IPS-18a (cell line): ENCODE measurements around the gene DDX52.
A peak's percentile ranks its signal among the peaks of the same experiment; 100 is the strongest.
"Not testable (repeated sequence)": the region's sequence is repeated elsewhere in the genome, so short reads cannot be mapped to it uniquely, and the experiment has no call there.

Source experiments
- H3K27ac ChIP-seq: one replicate; pipeline ENCODE4 v1.5.1; 2013; ENCODE audit warnings: low read length
- H3K27me3 ChIP-seq: one replicate; pipeline ENCODE4 v1.6.1; 2013; ENCODE audit warnings: mild to moderate bottlenecking, low read length; ENCODE audit not compliant: control insufficient read depth, insufficient read depth
- H3K36me3 ChIP-seq: one replicate; pipeline ENCODE4 v1.6.1; 2013; ENCODE audit warnings: low read depth, low read length; ENCODE audit not compliant: control insufficient read depth
- H3K4me1 ChIP-seq: one replicate; pipeline ENCODE4 v1.6.1; 2013; ENCODE audit warnings: low read depth, low read length; ENCODE audit not compliant: control insufficient read depth
- H3K4me3 ChIP-seq: one replicate; pipeline ENCODE4 v1.5.1; 2013; ENCODE audit warnings: low read length
- H3K9ac ChIP-seq: one replicate; pipeline ENCODE4 v1.6.1; 2013; ENCODE audit warnings: mild to moderate bottlenecking, low read length, moderate library complexity
- H3K9me3 ChIP-seq: one replicate; pipeline ENCODE4 v1.6.1; 2013; ENCODE audit warnings: low read depth, low read length; ENCODE audit not compliant: control insufficient read depth

DDX52 gene

DNA sequence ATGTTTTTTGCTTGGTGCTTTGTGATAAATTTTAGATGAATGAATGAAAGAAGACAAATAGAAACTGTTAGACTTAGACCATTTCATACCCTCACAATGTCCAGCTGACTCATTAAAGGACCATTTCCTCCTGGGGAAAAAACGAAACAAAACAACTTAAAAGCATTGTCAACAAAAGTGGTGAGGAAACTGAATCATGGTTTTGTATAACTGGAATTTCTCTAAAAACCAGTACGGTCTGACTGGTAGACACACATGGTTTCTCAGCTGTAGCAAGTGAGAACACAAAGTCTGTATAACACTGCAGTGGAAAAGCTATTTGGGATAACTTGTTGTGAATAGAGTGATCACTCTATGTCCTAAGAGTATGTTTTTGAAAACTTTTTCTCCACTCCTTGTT lies 5.3 kb upstream of the DDX52 start:
- Histone ChIP-seq H3K4me1 (peaks cover 4% of the 10 kb centered on the region), H3K9me3 (no peaks in the 10 kb centered on the region), H3K27me3 (peaks cover 45% of the 10 kb centered on the region), H3K36me3 (no peaks in the 10 kb centered on the region), H3K27ac (no peak overlapping the region), H3K9ac (no peak overlapping the region), H3K4me3 (no peak overlapping the region)

DNA sequence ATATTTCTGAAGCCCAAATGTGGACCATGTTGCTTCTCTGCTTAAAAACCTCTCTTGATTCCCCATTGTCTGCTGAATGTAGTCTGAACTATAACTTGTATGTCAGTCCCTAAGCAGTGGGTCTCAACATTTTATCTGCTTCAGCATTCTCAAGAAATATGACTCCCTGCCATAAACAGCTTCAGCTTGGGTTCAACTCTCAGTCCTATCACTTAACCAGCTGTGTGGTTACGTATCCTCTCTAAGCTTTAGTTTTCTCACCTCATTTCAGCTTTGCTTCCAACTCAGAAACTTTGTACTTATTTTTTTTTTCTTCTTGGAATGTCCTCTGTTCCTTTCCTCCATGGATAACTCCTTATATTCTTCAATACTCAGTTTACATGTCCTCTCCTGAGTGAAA lies 4.6 kb upstream of the DDX52 start:
- Histone ChIP-seq H3K9me3 (no peaks in the 10 kb centered on the region), H3K27me3 (peaks cover 45% of the 10 kb centered on the region), H3K9ac (no peak overlapping the region), H3K4me1 (peaks cover 4% of the 10 kb centered on the region), H3K27ac (no peak overlapping the region), H3K36me3 (no peaks in the 10 kb centered on the region), H3K4me3 (no peak overlapping the region)

DNA sequence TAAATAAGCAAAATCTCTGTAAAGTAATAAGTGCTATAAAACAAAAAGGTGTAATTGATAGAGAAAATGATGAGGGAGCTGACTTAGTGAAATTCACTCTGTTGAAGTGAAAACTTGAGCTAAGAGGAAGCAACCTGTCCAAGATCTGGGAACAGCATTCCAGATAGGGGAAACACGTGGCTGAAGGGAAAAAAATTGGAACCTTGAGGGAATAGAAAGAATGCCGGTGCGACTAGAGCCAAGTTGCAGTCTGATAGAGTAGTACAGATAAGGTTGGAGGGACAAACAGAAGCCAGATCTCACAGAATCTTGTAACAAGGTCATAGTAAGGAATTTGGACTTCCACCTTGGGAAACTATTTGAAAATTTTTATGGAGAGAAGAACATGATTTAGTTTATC lies 623 bp upstream of the DDX52 start:
- Histone ChIP-seq H3K9me3 (no peaks in the 10 kb centered on the region), H3K27me3 (peaks cover 45% of the 10 kb centered on the region), H3K36me3 (peaks cover 20% of the 10 kb centered on the region), H3K4me3 (peak overlapping the region; percentile 100), H3K9ac (peak overlapping the region; percentile 98), H3K4me1 (peaks cover 9% of the 10 kb centered on the region), H3K27ac (no peak overlapping the region)

DNA sequence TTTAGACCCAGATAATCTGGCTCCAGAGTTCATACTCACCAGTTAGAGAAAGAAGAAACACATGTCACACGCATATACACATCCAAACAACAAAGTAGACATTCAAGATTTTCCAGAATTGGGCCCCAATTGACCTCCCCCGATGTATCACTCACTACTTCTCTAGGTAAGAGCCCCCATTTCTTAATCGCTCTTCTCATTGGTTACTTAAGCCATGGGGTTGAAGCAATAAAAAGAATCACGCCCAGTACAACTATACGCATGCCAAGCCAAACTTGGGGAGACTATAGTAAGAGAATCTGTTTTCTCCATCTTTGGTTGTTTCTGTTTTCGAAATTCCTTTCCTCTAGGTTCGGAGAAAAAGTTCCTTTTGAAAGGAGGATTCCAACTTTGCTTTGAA lies 565 bp downstream of the DDX52 start:
- Histone ChIP-seq H3K27ac (peak overlapping the region; percentile 83), H3K4me1 (peaks cover 9% of the 10 kb centered on the region), H3K4me3 (peak overlapping the region; percentile 100), H3K9me3 (no peaks in the 10 kb centered on the region), H3K9ac (peak overlapping the region; percentile 98), H3K36me3 (peaks cover 27% of the 10 kb centered on the region), H3K27me3 (peaks cover 38% of the 10 kb centered on the region)

DNA sequence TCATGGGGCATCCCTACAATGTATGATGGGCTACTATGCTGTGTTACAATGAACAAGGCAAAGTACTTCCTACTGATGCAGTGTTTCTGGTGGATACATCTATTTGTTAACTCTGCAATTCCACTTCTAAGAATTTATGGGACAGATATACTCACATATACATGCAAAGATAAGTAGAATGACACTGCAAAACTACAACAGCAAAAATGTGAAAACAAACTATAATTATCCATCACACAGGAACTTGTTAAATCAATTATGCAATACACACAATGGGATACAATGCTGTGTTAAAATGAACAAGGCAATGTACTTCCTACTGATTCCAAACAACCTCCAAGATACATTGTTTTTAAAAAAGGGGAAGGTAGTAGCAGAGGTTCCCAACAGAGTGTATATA lies 3.2 kb downstream of the DDX52 start:
- H3K27ac ChIP-seq: no peak overlapping the region
- no peak overlapping the region for H3K9ac ChIP-seq
- H3K36me3 ChIP-seq: peaks cover 36% of the 10 kb centered on the region

DNA sequence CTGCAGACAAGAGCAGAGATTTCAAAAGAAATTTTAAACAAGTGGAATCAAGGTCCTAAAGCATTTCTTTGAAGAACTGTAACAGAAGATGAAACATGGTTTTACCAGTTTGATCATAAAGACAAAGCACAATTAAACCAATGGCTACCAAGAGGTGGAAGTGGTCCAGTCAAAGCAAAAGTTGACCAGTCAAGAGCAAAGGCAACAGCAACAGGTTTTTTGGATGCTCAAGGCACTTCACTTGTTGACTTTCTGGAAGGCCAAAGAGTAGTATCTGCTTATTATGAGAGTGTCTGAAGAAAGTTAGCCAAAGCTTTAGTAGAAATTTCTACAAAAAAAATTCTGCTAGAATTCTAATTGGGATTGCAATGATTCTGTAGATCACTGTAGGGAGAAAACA lies 5.3 kb downstream of the DDX52 start:
- H3K9me3 ChIP-seq: no peaks in the 10 kb centered on the region
- peaks cover 5% of the 10 kb centered on the region for H3K4me1 ChIP-seq
- H3K4me3 ChIP-seq: no peak overlapping the region
- no peak overlapping the region for H3K27ac ChIP-seq
- no peak overlapping the region for H3K9ac ChIP-seq
- no peaks in the 10 kb centered on the region for H3K27me3 ChIP-seq
- H3K36me3 ChIP-seq: peaks cover 40% of the 10 kb centered on the region

More for the DNA sequence above, 3.2 kb downstream of the DDX52 start:
- Histone ChIP-seq H3K27me3 (peaks cover 15% of the 10 kb centered on the region), H3K9me3 (no peaks in the 10 kb centered on the region), H3K4me3 (no peak overlapping the region), H3K4me1 (peaks cover 9% of the 10 kb centered on the region)

DNA sequence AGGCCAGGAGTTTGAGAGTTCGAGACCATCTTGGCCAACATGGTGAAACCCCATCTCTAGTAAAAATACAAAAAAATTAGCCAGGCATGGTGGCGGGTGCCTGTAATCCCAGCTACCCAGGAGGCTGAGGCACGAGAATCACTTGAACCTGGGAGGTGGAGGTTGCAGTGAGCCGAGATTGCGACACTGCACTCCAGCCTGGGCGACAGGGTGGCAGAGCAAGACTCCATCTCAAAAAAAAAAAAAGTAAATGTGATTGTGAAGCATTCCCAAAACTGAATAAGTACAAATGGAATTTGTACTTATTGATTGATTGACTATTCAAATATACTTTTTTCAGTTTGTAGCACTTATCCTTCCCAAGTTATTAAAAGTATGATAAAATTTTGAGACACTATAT lies 26.8 kb downstream of the DDX52 start:
- H3K36me3 ChIP-seq: peaks cover 74% of the 10 kb centered on the region
- H3K4me3 ChIP-seq: not testable (repeated sequence)

DNA sequence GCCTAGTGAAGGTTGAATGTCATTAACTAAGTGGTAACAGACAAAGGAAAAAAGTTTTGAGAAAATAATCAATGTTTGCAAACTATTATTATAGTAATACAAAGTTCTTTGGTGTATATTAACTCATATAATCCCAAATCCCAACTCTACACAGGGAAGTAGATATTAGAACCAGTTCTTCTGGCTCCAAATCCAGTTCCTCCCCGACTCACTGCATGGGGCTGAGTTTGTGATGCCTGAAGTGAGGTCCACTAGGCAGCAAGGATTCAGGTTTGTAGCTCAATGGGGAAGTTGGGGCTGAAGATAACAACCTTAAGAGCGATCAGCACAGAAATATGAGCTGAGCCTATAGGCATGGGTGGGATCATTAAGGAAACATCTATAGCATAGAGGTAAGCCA lies 28.4 kb downstream of the DDX52 start:
- H3K27me3 ChIP-seq: no peaks in the 10 kb centered on the region
- peaks cover 58% of the 10 kb centered on the region for H3K36me3 ChIP-seq
- no peak overlapping the region for H3K4me3 ChIP-seq
- H3K9ac ChIP-seq: no peak overlapping the region
- H3K27ac ChIP-seq: no peak overlapping the region
- no peaks in the 10 kb centered on the region for H3K4me1 ChIP-seq
- H3K9me3 ChIP-seq: no peaks in the 10 kb centered on the region

More for the DNA sequence above, 26.8 kb downstream of the DDX52 start:
- not testable (repeated sequence) for H3K9me3 ChIP-seq, H3K9ac ChIP-seq, H3K27ac ChIP-seq, H3K27me3 ChIP-seq, H3K4me1 ChIP-seq

DNA sequence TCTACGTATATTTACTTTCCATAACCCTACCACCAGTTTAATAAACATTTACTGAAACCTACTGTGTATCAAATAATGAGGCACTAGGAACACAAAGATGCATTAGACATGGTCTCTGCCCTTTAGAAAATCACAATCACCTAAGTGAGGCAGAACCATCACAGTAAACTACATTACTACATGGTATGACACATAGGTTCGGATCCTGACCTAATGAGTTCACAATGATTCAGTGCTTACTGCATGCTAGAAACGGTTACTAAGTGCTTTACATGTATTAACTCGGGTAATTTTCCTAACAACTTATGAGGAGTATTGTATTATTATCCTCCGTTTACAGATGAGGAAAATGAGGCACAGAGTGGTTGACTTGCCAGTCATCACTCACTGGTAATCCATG lies 28.9 kb downstream of the DDX52 start:
- Histone ChIP-seq H3K4me3 (no peak overlapping the region), H3K36me3 (peaks cover 53% of the 10 kb centered on the region), H3K4me1 (no peaks in the 10 kb centered on the region), H3K27me3 (no peaks in the 10 kb centered on the region), H3K27ac (no peak overlapping the region), H3K9ac (no peak overlapping the region), H3K9me3 (no peaks in the 10 kb centered on the region)

DNA sequence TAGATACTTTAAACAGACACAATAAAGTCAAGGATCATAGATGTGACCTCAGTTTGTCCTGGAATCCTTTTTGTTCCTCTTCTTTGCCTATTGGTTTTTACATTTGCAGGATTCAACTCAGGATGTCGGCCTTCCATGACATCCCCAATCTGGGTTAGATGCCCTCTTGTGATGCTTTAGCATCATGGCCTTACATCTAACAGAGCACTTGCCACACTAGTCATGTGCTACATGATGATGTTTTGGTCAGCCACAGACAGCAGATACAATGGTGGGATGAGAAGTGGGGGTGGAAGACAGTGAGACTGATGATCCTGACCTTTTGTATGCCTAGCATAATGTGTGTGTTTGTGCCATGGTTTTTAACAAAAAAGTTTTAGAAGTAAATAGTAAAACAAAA lies 32.3 kb downstream of the DDX52 start:
- Histone ChIP-seq H3K4me1 (no peaks in the 10 kb centered on the region), H3K36me3 (peaks cover 31% of the 10 kb centered on the region), H3K27ac (no peak overlapping the region), H3K9ac (no peak overlapping the region), H3K9me3 (no peaks in the 10 kb centered on the region), H3K4me3 (no peak overlapping the region), H3K27me3 (no peaks in the 10 kb centered on the region)

DNA sequence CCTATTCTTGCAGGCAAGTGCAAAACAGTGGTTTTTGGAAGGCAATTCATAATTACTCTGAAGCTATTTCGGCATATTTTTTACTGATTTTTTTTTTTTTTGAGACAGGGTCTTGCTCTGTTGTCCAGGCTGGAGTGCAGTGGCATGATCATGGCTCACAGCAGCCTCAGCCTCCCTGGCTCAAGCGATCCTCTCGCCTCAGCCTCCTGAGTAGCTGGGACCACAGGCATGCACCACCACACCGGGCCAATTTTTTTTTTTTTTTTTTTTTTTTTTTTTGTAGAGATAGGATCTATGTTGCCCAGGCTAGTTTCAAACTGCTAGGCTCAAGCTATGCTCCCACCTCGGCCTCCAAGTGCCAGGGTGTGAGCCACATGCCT lies 33.2 kb downstream of the DDX52 start:
- peak overlapping the region; percentile 67 for H3K9ac ChIP-seq
- not testable (repeated sequence) for H3K27me3 ChIP-seq, H3K4me1 ChIP-seq, H3K9me3 ChIP-seq
- peak overlapping the region; percentile 96 for H3K4me3 ChIP-seq
- H3K36me3 ChIP-seq: peaks cover 28% of the 10 kb centered on the region
- peak overlapping the region; percentile 87 for H3K27ac ChIP-seq

DNA sequence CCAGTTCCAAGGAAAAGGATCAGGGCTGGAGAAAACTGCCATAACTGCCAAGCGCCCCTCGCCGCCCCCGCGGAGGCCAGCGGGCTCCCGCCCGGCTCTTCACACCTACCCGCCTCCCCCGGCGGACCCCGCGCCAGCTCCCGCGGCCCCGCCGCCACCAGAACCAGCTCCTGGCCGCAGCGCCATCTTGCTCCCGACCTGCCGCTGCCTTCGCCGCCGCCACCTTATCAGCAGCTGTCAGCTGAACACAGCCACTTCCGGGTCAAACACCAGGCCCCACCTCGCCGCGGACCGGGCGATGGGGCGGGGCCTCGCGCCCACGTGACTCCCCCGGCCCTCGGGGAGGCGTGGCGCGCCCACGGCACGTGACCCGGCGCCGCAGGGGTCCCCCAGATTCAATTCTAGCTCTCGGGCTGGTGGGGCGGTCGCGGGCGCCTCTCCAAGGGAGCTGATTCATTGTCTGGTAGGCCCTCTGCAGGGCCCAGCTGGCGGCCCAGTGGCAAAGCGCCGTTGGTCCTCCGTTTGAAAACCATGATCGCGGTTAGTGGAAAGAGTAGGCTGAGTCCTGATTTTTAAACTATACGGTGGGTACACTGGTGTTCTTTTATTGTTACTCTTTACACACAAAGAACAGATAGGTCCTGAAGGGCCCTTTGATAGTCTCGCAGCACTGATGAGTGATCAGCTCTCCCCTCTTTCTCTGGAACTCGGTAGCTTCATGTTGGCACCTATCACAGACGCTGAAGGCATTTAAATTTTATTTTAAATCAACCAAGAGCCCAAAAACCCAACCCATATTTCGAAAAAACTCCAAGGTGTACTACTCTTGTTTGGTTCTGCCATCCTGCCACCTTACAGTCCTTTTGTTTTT lies 33.8 kb downstream of the DDX52 start, which contains the start of gene SYNRG:
SYNRG (minus strand) TSS at position 249 of the 871 bp plus-strand sequence; CDS start at position 186, 63 bp downstream.
- Histone ChIP-seq H3K9ac (peak within 1 kb of the TSS; percentile 83), H3K36me3 (peaks cover 22% of the 10 kb centered on the region), H3K4me3 (peak within 1 kb of the TSS; percentile 96), H3K27ac (peak within 1 kb of the TSS; percentile 87), H3K4me1 (no peaks in the 10 kb centered on the region), H3K27me3 (no peaks in the 10 kb centered on the region), H3K9me3 (no peaks in the 10 kb centered on the region)
